IPS DF 4.7 (cell line): ENCODE results near the gene LUC7L.
"Not testable (repeated sequence)": the region's sequence is repeated elsewhere in the genome, so short reads cannot be mapped to it uniquely, and the experiment has no call there.

Experiments used
- DNase-seq: peaks from one replicate; pipeline ENCODE4 v3.0.0-alpha.2; 2013; ENCODE audit warnings: low spot score; ENCODE audit errors: extremely low read depth

The LUC7L gene

DNA sequence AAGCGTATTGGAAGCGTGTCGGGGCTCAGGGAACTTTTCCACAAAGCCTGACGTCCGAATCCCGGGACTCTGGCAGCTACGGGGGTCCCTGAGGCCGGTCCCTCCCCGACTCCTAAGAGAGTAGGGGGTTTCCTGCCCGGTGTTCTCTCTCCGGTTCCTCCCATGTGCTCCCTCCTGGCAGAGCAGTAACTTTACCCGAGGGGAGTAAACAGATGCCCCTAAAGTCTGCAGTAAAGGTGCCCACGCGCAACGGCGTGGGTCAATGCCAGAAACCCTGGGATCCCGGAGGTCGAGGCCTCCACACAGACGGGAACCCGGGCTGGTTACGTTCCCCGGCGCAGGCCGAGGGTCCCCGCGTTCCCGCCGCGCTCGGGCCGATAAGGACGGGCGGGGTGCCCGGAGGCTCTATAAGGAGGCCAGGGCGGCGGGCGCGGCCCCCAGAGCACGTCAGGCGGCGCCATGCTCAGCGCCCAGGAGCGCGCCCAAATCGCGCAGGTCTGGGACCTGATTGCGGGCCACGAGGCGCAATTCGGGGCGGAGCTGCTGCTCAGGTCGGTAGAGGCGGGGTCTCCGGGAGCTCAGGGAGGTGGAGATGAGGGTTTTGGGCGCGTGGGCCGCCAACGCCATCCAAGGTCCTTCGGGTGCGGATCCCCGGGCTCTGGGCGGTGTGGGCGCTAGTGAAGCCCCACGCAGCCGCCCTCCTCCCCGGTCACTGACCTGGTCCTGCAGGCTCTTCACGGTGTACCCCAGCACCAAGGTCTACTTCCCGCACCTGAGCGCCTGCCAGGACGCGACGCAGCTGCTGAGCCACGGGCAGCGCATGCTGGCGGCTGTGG is 63.5 kb downstream of the LUC7L start, which contains the start of gene HBM:
Gene HBM, plus strand, starts transcription at position 440 of the 836 bp plus-strand sequence. Its CDS starts 20 bp downstream, at position 460.
- no peak for DNase-seq

DNA sequence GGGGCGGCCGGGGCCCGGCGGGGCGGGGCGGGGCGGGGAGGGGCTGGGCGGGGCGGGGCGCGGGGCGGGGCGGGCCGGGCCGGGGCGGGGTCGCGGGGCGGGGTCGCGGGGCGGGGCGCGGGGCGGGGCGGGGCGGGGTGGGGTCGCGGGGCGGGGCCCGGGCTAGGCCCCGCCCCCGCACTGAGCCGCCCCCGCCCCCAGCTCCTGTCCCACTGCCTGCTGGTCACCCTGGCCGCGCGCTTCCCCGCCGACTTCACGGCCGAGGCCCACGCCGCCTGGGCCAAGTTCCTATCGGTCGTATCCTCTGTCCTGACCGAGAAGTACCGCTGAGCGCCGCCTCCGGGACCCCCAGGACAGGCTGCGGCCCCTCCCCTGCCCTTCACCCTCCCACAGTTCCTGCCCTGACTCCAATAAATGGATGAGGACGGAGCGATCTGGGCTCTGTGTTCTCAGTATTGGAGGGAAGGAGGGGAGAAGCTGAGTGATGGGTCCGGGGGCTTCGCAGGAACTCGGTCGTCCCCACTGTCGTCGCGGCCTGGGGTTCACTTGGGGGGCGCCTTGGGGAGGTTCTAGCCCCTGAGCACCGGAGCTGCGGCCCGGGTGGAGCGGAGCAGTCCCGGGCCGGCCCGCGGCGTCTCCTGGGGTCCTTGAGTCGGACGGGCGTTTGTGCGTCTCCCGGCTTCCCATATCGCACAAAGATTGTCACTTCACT is 64.3 kb downstream of the LUC7L start:
- DNase-seq = no peak

DNA sequence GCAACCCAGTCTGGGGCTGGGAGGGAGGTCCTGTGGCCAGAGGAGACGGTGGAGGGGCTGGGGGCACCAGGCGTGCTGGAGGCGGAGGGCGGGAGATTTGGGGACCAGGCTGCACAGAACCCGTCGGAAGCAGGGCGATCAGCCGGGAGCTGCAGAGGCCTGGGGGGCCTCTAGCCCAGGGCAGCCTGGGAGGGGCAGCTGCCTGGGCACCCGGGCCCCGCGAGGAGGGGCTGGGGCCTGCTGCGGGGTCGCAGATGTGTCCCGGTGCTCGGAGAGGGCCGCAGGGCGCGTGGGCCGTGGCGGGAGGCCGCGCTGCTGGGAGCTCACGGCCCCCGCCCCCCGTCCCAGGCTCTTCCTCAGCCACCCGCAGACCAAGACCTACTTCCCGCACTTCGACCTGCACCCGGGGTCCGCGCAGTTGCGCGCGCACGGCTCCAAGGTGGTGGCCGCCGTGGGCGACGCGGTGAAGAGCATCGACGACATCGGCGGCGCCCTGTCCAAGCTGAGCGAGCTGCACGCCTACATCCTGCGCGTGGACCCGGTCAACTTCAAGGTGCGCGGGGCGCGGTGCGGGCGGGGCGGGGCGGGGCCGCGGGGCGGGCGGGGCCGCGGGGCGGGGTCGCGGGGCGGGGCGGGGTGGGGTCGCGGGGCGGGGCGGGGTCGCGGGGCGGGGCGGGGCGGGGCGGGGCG is 65.0 kb downstream of the LUC7L start:
- DNase-seq = not testable (repeated sequence)

DNA sequence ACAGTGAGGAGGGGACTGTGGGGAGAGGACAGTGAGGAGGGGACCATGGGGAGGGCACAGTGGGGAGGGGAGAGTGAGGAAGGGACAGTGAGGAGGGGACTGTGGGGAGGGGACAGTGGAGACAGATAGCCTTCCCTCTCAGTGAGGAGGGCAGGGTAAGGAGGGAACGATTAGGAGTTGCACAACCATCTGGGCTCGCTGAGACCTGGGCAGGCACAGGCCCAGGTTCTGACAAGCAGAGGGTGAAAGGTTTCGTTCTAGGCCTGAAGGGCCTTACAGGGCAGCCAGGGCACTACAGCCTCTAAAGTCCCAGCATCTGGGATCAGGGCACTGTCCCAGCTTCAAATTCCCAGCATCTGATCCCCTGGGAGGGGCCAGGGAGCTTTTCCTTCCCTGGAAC is 65.6 kb downstream of the LUC7L start:
- not testable (repeated sequence) for DNase-seq

DNA sequence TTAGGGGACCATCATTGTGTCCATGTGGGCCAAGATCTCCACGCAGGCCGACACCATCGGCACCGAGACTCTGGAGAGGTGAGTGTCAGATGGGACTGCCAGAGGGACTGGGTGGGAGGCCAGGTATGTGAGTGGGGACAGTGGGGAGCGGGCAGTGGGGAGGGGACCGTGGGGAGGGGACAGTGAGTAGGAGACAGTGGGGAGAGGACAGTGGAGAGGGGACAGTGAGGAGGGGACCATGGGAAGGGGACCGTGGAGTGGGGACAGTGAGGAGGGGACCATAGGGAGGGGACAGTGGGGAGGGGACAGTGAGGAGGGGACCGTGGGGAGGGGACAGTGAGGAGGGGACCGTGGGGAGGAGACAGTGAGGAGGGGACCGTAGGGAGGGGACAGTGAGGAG is 66.1 kb downstream of the LUC7L start:
- DNase-seq = not testable (repeated sequence)

DNA sequence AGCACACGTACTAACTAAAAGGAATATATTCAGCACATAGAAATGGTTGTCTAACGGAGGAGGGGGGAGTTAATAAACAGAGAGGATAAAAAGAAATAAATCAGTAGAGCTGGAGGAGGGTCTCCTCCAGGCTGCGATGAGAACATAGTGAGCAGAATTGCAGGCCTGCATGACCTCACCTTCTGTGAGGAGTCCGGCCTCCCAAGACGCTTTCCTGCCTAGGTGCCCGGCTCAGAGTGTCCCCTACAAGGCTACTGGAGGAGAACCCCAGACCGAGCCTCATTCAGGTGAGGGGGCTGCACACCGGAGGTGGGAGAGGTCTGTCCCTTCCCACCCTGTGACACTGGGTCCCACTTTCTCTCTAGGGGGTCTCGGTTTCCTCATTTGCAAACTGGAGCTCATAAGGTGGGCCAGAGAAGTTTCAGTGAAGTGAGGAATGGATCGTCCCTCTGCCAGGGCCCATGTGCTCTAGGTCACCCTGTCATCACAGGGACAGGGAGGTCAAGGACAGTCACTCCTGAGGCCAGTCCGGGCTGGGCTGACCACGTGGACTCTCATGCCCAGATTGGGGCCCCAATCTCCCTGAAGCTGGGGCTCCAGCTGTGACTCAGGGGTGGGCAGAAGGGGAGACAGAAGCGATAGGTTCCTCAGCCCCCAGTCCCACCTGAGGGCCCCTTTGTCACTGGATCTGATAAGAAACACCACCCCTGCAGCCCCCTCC is 66.8 kb downstream of the LUC7L start:
- DNase-seq = no peak

DNA sequence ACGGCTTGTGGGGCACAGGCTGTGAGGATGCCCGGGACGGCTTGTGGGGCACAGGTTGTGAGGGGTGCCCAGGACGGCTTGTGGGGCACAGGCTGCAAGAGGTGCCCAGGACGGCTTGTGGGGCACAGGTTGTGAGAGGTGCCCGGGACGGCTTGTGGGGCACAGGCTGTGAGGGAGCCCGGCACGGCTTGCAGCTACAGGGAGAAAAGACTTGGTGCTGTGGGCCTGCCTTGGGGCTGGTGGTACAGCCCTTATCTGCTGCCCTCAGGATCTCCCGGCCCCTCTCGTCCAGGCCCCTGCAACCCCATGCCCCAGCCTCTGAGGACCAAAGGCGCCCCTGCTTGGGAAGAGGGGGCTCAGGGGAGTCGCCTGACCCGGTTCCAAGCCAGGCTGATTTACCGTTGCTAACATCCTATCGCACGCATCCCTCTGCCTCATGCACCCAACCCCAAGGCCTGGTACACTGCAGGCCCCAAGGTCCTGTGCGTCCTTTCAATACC is 68.5 kb downstream of the LUC7L start:
- no peak for DNase-seq

DNA sequence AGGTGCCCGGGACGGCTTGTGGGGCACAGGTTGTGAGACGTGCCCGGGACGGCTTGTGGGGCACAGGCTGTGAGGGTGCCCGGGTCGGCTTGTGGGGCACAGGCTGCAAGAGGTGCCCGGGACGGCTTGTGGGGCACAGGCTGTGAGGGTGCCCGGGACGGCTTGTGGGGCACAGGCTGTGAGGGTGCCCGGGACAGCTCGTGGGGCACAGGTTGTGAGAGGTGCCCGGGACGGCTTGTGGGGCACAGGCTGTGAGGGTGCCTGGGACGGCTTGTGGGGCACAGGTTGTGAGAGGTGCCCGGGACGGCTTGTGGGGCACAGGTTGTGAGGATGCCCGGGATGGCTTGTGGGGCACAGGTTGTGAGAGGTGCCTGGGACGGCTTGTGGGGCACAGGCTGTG is 69.0 kb downstream of the LUC7L start:
- DNase-seq = not testable (repeated sequence)

DNA sequence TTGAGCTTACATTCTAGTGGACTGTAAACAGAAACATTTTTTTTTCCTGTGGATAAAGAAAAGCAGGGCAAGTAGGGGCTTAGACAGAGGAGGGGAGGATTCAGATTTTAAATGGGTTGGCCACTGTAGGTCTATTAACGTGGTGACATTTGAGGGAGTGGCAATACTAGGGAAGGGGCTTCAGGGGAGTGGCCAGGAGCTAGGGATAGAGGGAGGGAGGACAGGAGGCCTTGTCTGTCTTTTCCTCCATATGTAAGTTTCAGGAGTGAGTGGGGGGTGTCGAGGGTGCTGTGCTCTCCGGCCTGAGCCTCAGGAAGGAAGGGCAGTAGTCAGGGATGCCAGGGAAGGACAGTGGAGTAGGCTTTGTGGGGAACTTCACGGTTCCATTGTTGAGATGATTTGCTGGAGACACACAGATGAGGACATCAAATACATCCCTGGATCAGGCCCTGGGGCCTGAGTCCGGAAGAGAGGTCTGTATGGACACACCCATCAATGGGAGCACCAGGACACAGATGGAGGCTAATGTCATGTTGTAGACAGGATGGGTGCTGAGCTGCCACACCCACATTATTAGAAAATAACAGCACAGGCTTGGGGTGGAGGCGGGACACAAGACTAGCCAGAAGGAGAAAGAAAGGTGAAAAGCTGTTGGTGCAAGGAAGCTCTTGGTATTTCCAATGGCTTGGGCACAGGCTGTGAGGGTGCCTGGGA is 70.0 kb downstream of the LUC7L start:
- DNase-seq = no peak

DNA sequence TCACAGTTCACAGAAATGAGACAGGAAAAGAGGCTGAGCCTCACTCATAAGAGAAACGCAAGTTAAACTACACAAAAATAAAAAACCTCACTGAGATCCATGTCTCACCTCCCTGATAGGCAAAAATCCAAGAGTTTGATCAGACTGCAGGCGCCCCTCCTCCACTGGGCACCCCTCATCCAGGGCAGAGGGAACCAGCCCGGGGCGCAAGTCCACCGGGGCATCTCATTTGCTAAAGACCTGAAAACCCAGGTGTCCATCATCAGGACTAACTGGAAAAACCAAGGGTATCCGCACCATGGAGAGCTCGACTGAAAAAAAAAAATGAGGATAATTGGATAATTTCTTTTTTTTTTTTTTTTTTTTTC is 74.2 kb downstream of the LUC7L start:
- no peak for DNase-seq

DNA sequence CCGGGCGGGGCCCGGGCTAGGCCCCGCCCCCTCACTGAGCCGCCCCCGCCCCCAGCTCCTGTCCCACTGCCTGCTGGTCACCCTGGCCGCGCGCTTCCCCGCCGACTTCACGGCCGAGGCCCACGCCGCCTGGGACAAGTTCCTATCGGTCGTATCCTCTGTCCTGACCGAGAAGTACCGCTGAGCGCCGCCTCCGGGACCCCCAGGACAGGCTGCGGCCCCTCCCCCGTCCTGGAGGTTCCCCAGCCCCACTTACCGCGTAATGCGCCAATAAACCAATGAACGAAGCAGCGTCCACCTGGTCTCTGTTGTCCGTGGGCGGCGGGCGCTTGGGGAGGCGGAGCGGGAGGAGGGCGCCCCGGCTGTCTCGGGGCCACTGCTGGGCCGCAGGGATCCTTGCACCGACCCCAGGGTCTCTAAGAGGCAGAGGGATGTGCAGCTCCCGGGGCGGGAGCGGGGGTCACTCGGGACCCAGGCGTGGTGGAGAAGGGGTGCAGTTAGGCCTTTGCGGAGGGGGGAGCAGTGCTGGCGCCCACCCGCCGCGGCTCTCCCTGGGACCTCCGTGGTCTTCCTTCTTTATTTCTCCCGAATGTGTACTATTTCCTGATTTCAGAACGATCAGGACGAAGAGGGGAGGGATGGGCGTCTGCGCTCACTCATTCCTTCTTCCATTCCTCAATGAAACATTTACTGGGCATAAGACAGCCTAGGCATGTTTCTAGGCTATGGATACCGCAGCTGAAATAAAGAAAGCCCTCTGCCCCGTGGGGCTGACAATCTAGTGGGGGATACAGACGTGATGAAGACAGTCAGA is 74.8 kb downstream of the LUC7L start:
- no peak for DNase-seq

DNA sequence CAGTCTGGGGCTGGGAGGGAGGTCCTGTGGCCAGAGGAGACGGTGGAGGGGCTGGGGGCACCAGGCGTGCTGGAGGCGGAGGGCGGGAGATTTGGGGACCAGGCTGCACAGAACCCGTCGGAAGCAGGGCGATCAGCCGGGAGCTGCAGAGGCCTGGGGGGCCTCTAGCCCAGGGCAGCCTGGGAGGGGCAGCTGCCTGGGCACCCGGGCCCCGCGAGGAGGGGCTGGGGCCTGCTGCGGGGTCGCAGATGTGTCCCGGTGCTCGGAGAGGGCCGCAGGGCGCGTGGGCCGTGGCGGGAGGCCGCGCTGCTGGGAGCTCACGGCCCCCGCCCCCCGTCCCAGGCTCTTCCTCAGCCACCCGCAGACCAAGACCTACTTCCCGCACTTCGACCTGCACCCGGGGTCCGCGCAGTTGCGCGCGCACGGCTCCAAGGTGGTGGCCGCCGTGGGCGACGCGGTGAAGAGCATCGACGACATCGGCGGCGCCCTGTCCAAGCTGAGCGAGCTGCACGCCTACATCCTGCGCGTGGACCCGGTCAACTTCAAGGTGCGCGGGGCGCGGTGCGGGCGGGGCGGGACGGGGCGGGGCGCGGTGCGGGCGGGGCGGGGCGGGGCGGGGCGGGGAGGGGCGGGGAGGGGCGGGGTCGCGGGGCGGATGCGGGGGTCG is 75.6 kb downstream of the LUC7L start:
- not testable (repeated sequence) for DNase-seq

DNA sequence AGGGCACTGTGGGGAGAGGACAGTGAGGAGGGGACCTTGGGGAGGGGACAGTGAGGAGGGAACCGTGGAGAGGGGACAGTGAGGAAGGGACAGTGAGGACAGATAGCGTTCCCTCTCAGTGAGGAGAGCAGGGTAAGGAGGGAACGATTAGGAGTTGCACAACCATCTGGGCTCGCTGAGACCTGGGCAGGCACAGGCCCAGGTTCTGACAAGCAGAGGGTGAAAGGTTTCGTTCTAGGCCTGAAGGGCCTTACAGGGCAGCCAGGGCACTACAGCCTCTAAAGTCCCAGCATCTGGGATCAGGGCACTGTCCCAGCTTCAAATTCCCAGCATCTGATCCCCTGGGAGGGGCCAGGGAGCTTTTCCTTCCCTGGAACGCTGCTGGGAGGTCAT is 76.1 kb downstream of the LUC7L start:
- DNase-seq = not testable (repeated sequence)

DNA sequence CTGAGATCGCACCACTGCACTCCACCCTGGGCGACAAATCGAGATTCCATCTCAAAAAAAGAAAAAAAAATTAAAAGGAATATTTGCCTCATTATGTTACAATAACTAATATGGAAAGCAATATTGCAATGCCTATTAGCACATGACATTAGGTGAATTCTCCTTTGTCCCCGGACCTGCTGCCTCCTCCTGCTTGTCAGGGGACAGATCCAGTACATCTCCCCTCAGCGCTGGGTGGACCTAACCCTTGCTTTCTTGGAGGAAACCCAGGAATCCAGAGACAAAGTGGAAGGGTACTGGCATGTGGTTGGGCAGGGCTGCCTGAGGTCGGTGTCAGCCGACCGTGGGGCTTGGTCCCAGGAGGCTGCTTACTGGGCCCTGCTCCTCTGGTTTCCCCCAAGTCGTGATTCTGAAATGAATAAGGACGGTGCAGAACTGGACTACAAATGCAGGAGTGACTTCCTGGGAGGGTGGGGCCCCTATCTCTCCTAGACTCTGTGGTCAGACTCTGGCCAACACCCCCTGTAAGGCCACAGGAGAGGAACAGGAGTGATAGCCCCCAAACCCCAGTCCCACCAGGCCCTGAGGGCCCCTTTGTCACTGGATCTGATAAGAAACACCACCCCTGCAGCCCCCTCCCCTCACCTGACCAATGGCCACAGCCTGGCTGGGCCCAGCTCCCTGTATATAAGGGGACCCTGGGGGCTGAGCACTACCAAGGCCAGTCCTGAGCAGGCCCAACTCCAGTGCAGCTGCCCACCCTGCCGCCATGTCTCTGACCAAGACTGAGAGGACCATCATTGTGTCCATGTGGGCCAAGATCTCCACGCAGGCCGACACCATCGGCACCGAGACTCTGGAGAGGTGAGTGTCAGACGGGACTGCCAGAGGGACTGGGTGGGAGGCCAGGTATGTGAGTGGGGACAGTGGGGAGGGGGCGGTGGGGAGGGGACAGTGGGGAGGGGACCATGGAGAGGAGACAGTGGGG is 76.8 kb downstream of the LUC7L start, which contains the start of gene HBZ:
Gene HBZ, plus strand, starts transcription at position 504 of the 988 bp plus-strand sequence. Its CDS starts 266 bp downstream, at position 770.
- no peak for DNase-seq

DNA sequence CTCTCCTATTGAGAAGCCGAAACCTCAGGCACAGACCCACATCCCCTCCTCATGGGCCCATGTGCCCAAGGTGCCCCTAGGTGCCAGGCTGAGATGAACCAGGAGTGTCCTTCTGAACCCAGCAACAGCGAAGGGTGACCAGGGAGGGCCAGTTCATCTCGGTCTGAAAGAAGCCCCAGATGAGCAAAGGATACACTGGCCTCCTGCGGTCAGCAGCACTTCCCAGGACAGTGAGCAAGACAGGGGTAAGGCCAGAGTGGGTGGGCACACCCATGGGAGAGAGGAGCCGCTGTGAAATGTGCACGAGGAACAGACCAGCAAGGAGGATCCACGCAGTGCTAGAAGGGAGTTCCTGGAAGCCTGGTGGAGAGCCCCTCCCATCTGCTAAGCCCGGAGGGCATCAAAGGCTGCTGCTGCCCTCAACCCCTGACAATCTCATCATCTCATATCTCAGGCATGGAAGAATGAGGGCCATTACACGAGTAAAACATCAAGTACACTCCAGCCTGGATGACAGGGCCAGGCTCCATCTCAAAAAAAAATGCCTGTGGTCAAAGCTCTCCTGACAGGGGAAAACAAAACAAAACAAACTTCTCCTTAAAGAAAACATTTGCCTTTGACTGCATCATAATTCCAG is 80.1 kb downstream of the LUC7L start:
- DNase-seq = no peak

DNA sequence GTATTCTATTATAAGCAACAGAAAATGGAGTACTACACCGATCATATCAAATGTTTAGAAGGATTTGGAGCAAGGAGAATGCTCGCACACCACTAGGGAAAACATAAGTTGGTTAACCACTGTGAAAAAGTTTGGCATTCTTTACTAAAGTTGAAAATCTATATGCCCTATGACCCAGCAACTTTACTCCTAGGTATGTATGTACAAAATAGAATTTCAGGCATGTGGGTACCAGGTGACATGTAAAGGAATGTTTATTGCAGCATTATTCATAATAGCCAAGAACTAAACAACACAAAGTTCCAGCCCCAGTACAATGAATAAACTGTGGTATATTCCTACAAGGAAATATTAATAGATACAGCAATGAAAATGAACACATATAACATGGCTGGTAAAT is 82.6 kb downstream of the LUC7L start:
- DNase-seq = no peak

DNA sequence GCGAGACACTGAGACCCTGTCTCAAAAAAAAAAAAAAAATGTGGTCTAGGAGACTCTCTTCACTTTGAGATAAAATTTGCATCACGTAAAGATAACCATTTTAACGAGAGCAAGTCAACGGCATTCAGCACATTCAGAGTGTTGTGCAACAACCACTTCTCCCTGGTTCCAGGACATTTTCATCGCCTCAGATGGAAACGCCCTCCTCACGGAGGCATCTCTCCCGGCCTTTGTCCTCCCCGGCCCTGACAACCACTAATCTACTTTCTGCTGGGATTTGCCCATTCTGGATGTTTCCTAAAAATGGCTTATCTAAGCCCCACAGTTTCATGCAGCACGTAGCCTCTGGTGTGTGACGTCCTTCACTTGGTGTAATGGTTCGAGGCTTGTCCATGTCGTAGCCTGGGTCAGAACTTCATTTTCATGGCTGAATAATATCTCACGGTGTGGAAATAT is 84.4 kb downstream of the LUC7L start:
- no peak for DNase-seq
